Hematopoietic multipotent progenitor cell treated with erythropoietin and hydrocortisone succinate and interleukin-3 and kit ligand, for 17 days (in vitro differentiated cells): ENCODE data around the gene RABAC1.
"Not testable (repeated sequence)": the region's sequence is repeated elsewhere in the genome, so short reads cannot be mapped to it uniquely, and the experiment has no call there.

Source experiments
- DNase-seq: peaks from one replicate; pipeline ENCODE4 v3.0.0-alpha.2; 2015; ENCODE audit warnings: low spot score

Gene RABAC1, protein sequence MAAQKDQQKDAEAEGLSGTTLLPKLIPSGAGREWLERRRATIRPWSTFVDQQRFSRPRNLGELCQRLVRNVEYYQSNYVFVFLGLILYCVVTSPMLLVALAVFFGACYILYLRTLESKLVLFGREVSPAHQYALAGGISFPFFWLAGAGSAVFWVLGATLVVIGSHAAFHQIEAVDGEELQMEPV

GRCh38 chr19:41959056-41960053 is at the start of gene RABAC1:
TSS of gene RABAC1 (minus strand) at chr19:41959321. CDS start at chr19:41959292, 29 bp downstream.
- peak; percentile 84 for DNase-seq

DNA sequence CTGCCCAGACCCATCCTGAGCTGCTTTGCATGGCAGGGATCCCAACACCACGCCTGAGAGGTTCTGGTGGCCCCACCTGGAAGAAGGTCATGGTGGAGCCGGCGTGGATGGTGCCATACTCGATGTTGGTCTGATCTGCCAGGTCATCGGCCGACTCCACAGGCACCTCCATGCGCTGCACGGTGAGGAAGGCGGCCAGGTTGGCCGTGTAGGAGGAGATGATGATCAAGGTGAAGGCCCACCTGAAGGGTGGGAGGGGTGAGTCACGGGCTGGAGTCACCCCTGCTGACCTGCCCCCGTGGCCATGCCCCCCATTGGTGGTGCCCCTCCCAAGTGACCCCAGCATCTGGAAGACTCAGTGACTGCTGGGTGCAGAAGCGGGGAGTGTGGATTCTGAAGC is 47.4 kb upstream of the RABAC1 start:
- no peak for DNase-seq

- DNase-seq: no peak
Observed at GRCh38 chr19:42005504-42005903, 46.4 kb upstream of the RABAC1 start.

DNA sequence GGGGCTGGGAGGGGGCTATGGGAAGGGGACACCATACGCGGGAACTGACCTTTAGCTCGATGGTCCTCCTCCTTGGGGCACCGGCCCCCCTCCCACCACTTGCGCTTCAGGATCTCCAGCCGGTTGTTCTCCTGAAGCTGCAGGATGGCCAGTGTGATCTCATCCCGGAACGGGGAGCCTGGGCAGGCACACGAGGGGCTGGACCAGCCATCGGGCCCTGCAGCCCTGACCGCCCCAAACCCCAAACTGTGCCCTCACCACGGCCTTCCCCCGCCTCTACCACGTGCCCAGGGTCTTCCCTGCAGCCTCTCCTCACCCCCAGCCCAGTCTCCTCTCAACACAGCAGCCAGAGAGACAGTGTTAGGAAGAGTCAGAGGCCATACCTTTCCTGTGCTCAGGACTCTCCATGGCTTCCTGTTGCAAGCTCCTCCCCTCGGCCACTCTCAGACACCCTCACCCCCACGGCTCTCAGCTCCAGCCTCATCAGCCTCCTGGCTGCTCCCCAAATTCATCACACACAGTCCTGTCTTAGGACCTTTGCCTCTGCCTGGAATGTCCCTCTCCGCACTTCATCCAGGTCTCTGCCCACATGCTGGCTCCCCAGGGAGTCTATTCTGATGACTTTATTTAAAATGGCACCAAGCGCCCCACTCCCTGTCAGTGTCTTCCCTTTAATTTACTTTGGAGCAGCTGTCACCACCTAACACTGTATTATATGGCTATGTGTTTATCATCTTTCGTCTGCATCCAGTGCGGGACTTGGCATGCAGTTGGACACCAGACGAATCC is 44.6 kb upstream of the RABAC1 start:
- DNase-seq: no peak

- DNase-seq: no peak
Observed at GRCh38 chr19:41999878-42000208, 40.7 kb upstream of the RABAC1 start.

- no peak for DNase-seq
Observed at GRCh38 chr19:41999071-41999877, 40.2 kb upstream of the RABAC1 start.

- DNase-seq: no peak
Observed at GRCh38 chr19:41998246-41999020, 39.3 kb upstream of the RABAC1 start.

- DNase-seq: no peak
Observed at GRCh38 chr19:41997851-41998229, 38.7 kb upstream of the RABAC1 start.

DNA sequence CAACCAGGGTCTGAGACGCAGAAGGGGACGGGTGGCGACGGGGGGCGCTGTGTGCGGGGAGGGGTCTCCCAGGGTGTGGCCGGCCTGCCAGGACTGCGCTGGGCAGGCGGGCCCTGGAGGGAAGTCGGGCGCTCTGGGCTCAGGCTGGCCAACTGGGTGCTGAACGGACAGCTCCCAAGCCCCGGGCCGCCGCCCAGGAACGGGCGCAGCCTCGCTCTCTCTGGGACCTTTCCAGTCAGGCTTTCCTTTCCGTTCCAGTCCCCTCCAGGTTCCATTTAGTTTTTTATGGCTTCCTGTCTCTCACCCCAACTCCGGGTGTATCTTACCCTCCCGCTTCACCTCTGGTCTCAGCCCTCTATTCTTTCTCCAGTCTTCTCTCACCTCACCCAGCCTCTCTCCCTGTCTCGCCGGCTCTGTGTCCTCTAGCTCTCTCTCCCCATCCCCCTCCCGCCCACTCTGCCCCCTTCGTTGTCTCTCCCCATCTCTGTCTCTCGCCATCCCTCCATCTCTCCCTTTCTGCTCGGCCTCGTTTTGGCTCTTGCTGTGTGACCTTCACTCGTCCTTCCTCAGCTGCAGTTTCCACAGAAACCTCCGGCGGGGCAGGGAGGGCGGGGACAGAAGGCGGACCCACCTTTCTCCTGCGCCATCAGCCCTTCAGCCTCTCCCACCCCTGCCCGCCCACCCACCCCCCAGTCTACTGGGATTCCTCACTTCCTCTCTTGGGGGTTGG is 38.2 kb upstream of the RABAC1 start:
- DNase-seq: no peak

- no peak for DNase-seq
Observed at GRCh38 chr19:41995959-41996797, 37.1 kb upstream of the RABAC1 start.

GRCh38 chr19:41994994-41995958 is 36.2 kb upstream of the RABAC1 start:
- no peak for DNase-seq

DNA sequence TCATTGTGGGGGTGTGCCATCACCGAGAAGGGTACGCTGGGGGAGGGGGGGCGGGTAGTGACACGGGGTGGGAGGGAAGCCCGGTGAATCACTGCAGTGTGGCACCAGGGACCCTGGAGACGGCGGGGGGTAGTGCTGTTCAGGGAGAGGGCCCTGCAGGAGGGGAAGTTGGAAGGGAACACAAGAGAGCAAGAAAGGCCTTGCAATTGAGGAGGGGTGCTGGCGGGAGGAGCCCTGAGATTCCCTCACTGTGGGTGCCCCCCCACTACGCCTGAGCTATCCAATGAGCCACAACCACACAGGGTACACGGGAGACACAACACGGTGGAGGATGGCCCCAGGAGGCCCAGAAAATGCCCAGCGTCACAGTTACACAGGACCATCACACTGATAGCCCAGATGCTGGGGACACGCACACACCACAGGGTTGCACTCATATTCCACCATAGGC is 35.4 kb upstream of the RABAC1 start:
- DNase-seq: no peak

- no peak for DNase-seq
Observed at GRCh38 chr19:41993612-41994483, 34.7 kb upstream of the RABAC1 start, which contains the start of gene ATP1A3. TSS of gene ATP1A3 (minus strand) at chr19:41994230. CDS start at chr19:41994076, 154 bp downstream.

GRCh38 chr19:41991925-41992569 is 32.9 kb upstream of the RABAC1 start:
- DNase-seq: not testable (repeated sequence)

DNA sequence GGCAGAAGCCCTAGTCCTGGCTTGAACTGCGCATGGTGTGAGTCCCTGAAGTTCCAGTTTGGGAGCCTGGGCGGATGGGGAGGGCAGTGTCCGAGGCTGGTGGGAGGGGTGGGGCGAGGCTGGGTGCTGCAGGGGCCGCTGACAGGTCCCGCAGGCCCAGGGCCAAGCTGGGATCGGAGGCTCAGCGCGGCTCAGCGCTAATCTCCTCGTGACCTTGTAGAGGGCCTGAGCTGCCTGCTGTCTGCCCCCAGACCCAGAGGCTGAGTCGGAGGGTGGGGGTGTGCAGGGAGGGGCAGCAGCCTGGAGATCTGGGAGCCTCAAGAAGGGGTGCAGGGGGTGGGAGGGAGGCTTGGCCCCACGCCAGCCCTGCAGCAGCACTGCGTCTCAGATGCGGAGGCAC is 31.9 kb upstream of the RABAC1 start:
- DNase-seq: no peak

DNA sequence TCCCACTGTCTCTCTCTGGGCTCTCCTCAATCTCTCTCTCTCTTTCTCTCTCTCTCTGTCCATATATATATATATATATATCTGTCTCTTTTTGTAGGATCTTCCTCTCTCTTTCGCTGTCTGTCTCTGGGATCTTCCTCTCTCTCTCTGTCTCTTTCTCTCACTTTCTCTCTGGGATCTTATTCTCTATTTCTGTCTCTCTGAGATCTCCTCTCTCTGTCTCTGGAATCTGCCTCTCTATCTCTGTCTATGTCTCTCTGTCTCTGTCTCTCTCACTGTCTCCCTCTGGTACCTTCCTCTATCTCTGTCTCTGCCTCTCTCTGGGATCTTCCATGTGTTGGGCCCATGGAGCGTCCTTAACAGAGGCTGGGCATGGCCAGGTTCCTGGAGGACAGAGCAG is 31.5 kb upstream of the RABAC1 start:
- DNase-seq: no peak
